HG03520 (cell line): ENCODE measurements around the gene SLC45A1.

ENCODE experiments used
- ATAC-seq: cut with Tn5 transposase; IDR thresholded peaks from one replicate; pipeline ENCODE4 v1.9.1; 2021; ENCODE audit warnings: mild to moderate bottlenecking, moderate library complexity; ENCODE audit not compliant: unreplicated experiment

The SLC45A1 gene

GRCh38 chr1:8334106-8334851 lies 16.4 kb downstream of the SLC45A1 start:
- ATAC-seq = no peak

GRCh38 chr1:8335246-8335645 lies 17.3 kb downstream of the SLC45A1 start:
- no peak for ATAC-seq

- ATAC-seq = no peak
Measured at GRCh38 chr1:8337776-8338525, 20.0 kb downstream of the SLC45A1 start.

GRCh38 chr1:8338526-8339202 lies 20.8 kb downstream of the SLC45A1 start:
- ATAC-seq = no peak

GRCh38 chr1:8339203-8339600 lies 21.3 kb downstream of the SLC45A1 start:
- no peak for ATAC-seq

- ATAC-seq = no peak
Measured at GRCh38 chr1:8340448-8340847, 22.5 kb downstream of the SLC45A1 start.

GRCh38 chr1:8342325-8342724 lies 24.4 kb downstream of the SLC45A1 start:
- ATAC-seq = no peak

GRCh38 chr1:8343044-8343443 lies 25.1 kb downstream of the SLC45A1 start:
- ATAC-seq = no peak

GRCh38 chr1:8343464-8344001 lies 25.6 kb downstream of the SLC45A1 start:
- no peak for ATAC-seq

- ATAC-seq = no peak
Measured at GRCh38 chr1:8344893-8345507, 27.1 kb downstream of the SLC45A1 start.

GRCh38 chr1:8345621-8346415 lies 27.9 kb downstream of the SLC45A1 start:
- ATAC-seq = no peak

- no peak for ATAC-seq
Measured at GRCh38 chr1:8347635-8348034, 29.7 kb downstream of the SLC45A1 start.

- ATAC-seq = no peak
Measured at GRCh38 chr1:8348047-8348776, 30.3 kb downstream of the SLC45A1 start.

GRCh38 chr1:8348777-8349472 lies 31.0 kb downstream of the SLC45A1 start:
- ATAC-seq = no peak

GRCh38 chr1:8349473-8349865 lies 31.6 kb downstream of the SLC45A1 start:
- ATAC-seq = no peak

- no peak for ATAC-seq
Measured at GRCh38 chr1:8349961-8350360, 32.0 kb downstream of the SLC45A1 start.

GRCh38 chr1:8350914-8351684 lies 33.2 kb downstream of the SLC45A1 start:
- ATAC-seq = no peak
